ENCODE results near the gene VMO1.

Gene VMO1

DNA sequence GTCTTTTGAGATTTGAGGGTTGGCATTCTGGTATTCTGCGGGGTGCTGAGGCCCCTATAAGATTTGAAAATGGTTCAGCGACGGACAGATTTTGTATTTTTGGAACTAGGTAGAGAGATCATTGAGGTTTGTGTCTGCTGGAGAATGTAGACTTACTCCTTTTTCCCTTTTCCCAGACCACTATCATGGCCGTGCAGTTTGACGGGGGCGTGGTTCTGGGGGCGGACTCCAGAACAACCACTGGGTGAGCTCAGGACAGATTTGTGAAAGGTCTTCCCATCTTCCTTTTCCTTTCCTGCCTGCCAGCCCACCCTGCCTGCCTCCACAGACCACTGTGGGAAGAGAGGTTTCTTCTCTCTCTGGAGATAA lies 10.4 kb upstream of the VMO1 start:
- DNase-seq: no peak

DNA sequence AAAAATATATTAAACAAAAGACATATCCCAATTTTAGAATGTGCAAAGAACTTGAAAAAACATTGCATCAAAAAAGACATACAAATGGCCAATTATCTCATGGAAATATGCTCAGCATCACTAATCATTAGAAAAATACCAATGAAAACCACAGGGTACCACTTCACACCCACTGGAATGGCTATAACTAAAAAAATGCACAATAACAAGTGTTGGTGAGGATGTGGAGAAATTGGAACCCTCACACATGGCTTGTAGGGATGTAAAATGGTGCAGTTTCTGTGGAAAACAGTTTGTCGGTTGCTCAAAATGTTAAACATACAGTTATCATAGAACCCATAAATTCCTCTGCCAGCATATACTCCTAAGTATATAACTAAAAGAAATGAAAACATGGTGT lies 9.0 kb upstream of the VMO1 start:
- DNase-seq: no peak

DNA sequence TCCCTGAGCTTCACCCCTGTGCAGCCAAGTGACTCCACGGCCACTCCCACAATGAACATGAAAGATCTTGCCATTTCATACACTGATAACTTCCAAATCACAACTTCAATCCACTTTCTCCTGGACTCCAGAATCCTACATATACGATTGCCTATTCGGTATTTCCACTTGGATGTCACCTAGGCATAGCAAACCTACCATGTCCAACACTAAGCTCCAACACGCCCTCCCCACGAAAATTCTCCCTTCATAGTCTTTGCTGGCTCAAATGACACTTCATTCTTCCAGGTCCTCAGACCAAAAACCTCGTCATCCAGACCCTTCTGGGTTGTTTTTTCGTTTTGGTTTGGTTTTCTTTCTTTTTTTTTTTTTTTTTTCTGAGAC lies 4.5 kb upstream of the VMO1 start:
- no peak for DNase-seq

DNA sequence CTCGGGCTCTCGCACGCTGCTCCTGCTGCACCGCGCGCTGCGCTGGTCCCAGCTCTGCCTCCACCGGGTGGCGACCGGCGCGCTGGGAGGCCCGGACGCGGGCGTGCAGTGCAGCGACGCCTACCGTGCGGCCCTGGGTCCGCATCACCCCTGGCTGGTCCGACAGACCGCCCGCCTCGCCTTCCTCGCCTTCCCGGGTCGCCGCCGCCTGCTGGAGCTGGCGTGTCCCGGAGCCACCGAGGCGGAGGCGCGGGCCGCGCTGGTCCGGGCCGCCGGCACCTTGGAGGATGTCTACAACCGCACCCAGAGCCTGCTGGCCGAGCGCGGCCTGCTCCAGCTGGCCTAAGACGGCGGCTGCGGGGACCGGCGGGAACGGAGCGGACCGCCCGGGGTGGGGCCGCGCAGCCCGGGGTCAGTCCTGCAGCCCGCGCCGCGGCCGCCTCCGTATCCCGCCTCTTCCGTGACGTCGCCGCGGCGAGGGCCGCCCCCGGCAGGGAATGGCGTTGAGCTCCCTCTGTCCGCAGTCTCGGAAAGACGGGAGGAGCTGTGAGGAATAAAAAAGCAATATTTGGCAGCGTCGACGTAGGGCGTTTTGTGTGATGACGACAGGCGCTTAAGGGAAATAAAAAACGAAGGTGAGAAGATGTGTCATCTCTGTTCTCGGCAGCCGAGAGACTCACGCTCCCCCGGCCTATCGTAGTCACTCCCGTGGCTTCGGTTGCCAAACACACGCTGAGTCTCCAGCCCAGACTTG lies 4.0 kb upstream of the VMO1 start:
- peak; percentile 41 for DNase-seq

DNA sequence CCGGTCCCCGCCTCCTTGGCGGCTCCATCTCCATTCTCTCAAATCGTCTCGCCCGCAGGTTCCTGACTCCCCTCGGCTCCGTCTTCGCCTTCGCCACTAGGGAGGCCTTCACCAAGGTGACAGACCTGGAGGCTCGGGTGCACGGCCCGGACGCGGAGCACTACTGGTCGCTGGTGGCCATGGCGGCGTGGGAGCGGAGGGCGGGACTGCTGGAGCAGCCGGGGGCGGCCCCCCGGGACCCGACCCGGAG lies 3.5 kb upstream of the VMO1 start:
- DNase-seq: no peak

DNA sequence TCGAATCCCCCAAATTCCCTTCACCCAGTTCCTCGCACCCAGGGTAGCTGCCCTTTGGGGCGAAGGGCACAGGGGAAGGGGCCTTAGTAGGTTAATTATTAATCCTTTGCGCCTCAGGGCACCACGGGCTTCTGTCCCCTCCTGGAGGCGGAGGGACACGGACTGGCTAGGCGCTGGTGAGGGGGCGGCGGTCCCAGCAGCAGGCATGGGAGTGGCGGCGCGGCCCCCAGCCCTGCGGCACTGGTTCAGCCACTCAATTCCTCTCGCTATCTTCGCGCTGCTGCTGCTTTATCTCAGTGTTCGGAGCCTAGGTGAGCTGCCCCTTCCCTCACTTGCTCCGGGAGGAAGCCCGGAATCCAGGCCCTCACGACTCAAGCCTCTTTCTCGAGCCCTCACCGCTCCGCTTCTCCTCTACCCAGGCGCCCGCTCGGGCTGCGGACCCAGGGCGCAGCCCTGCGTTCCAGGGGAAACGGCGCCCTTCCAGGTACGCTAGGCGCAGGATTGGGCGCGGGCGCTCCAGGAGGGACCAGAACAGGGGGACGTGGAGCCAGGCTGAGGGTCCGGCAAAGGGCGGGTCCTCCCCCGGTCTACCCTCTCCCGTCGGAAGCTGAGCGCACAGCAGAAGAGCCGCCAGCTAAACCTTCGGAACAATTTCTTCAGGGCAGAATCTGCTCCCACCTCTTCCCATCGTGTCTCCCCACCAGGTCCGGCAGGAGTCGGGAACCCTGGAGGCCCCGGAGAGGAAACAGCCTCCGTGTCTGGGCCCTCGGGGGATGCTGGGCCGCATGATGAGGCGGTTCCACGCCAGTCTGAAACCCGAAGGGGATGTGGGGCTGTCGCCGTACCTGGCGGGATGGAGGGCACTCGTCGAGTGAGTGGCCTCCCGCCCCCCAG lies 2.9 kb upstream of the VMO1 start, which contains the start of gene GLTPD2:
Gene GLTPD2 (plus strand): TSS at position 158 of the 894 bp plus-strand sequence. CDS start 48 bp downstream, at position 206.
- no peak for DNase-seq

DNA sequence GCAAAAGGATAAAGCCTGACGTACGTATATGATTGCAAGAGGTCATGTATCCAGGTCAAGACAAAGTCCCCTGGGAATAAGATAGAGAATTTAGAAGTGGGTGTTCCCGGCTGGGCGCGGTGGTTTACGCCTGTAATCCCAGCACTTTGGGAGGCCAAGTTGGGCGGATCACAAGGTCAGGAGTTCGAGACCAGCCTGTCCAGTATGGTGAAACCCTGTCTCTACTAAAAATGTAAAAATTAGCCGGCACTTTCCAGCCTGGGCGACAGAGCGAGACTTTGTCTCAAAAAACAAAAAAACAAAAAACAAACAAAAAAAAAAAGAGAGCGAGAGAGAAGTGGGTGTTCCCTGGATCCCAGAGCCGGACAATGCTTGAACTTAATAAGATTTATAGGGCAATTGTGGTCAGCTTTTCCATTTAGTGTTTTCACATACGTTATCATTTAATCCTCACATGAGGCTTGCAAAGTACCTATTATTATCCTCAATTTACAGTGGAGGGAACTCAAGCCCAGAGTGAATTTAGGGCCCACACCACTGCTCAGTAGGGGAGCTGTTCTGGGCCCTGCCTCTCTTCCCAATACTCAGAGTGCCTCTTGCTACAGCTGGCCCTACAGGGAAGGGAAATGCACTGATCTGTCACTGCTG lies 2.1 kb upstream of the VMO1 start:
- no peak for DNase-seq

DNA sequence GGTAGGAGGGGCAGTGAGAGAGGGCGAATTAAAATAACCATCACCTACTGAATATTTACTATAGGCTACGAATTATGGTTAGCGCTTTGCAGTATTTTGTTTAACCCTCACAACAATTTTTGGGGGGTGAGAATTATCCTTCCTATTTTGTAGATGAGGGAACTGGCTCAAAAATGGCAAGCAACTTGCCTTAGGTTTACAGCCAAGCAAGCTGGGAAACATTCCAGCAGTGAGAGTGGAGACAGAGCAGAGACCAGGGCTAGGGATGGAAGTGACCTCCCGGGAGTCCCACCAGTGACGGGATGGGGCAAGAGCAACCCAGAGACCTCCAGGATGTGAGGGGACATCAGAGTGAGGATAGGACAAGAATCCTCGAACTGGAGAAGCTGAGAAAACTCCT lies 352 bp upstream of the VMO1 start:
- DNase-seq: no peak

DNA sequence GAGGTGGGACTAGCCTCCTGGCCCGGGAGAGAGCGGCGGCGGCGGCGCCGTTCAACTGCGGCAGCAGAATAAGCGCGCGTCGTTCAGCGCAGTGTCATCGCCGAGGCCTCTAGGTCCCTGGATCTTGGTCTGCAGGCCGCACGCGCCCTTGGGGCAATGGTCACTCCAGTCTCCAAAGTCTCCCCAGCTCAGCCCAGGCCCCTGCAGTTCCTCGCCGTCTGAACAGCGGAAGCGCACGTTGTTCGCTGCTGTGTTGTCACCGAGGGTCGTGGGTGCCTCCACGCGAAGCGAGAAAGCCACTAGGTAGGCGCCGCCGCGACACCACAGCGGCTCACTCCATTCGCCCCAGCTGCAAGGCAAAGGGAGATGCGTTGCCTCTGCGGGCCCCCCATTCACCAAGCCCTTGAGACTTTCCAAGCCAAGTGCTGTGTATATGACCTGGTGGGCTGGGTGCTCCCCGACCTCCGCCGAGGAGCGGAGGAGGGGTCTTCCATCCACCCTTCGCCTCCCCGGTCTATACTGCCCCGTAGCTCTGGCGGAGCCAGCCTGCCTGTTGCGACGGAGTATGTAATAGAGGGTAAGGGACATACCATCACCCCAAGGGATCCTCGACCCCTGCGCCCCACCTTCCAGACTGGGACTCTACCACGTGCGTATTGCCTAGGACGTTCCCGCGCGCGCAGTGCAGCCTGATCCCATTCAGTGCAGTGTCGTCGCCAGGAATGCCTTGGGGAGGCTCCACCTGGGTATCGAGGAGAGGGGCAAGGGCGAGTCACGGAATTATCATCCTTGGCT lies 656 bp downstream of the VMO1 start:
- DNase-seq: no peak

DNA sequence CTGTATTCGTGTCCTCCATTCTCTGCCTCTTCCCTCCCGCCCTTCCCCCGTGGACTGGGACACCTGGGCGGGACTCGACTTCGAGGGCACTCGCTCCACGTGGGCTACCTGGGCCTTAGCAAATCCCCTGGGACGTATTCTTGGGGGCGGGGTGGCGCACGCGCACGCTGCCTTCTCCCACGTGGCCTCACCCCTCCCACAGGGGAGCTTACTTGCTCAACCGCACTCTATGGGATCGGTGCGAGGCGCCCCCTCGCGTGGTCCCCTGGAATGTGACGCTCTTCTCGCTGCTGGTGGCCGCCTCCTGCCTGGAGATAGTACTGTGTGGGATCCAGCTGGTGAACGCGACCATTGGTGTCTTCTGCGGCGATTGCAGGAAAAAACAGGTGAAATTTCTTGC lies 3.5 kb downstream of the VMO1 start:
- no peak for DNase-seq

DNA sequence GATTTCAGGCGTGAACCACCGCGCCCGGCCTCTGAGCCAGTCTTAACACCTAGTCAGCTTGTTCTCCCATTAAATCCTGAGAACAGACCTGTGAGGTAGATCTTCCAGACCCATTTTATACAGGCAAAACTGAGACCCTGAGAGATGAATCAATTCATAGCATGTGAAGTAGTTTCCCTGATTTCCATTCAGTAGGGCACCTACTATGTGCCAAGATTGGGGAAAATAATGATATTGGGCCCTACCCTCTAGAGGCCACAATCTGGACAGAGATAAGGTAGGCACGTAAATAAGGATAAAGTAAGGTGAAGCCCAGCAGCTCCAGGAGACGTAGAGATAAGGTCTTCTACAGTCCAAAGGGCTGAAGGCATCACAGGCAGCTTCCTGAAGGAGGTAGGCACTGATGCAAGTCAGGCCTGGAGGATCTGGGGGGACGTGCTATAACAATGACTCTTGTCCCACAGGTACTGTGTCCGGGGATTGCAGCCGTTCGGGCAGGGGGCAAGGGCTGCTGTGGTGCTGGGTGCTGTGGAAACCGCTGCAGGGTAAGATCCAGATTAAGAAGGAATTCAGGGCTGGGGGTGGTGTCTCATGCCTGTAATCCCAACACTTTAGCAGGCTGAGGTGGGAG lies 5.7 kb downstream of the VMO1 start:
- no peak for DNase-seq

DNA sequence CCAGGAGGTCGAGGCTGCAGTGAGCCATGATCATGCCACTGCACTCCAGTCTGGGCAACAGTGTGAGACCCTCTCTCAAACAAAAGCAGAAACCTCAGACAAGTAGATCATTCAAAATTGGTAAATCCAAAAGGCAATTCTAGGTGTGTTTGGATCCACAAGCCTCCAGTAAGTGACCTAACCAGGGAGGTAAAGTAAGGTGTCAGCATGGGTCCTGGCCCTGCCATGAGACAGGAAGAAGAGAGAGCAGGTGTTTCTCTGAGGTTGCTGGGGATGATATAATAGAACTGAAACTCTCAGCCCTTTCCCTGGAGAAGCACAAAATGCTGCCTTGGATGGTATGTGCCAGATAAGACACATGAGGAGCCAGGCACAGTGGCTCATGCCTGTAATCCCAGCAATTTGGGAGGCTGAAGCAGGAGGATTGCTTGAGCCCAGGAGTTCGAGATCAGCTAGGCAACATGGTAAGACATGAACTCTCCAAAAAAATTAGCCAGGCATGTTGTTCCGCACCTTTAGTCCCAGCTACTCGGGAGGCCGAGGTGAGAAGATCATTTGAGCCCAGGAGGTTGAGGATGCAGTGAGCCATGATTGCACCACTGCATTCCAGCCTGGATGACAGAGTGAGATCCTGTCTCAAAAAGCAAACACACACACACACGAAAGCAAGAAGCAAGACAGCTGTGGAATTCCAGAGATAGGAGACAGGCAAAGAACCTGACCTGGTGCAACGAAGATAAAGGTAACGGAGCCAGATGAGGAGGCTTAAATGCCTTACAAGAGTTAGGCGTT lies 8.0 kb downstream of the VMO1 start:
- no peak for DNase-seq

DNA sequence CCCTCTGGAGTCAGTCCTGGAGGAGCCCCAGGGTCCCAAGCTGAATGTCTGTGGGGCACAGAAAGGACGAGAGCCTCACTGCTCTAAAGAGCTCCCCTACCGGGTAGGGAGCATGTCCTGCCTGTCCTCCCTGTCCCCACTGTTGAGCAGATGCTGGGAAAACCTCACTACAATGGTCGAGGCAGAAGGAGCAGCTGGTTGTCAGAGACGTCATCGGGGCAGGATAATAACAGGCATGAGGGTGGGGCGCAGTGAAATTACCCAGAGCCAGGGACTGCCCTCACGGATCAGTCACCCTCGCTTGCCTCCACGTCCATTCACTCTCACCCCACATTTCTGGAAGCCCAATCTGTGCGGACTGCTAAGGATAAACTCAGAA lies 13.9 kb downstream of the VMO1 start:
- no peak for DNase-seq

DNA sequence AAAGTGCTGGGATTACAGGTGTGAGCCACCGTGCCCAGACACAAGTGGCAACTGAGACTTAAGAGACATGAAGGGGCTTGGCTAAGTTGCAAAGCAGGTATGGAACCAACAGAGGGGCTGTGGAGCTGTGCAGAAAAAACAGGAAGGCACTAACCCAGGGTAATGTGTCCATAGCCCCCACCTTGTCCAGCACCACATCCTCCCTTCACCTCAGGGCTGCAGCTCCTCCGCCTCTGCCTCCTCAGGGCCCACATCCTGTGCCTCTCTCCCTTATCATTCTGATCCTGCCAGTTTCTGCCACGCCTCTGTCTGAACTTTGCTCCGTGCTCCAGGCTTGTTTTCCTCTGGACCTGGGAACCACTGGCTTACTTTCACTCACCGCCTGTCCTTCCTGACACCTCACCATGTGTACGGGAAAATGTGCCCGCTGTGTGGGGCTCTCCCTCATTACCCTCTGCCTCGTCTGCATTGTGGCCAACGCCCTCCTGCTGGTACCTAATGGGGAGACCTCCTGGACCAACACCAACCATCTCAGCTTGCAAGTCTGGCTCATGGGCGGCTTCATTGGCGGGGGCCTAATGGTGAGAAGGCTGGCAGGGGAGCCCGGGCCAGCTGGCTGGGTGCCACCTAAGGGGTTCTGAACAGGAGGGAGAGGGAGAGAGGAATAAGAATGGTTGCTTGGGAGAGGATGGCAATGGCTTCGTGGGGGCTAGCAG lies 14.5 kb downstream of the VMO1 start, which contains the start of gene TM4SF5:
Gene TM4SF5 (plus strand): TSS at position 368 of the 716 bp plus-strand sequence. CDS start 37 bp downstream, at position 405.
- no peak for DNase-seq

DNA sequence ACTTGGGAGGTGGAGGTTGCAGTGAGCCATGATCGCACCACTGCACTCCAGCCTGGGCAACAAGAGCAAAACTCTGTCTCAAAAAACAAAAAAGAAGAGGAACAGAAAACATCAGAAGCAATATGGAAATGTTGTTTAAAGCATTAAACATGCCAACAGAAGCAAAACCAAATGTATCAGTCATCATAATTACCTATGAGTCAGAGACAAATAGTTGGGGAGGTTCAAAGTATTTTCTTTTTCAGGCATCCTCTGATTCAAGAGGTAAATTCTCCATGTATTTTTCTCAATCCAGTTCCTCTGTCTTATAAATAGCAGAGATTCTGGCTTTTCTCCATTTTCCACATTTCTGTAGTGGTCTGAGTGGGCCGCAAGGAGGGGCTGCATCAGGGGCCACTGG lies 16.5 kb downstream of the VMO1 start:
- DNase-seq: no peak

DNA sequence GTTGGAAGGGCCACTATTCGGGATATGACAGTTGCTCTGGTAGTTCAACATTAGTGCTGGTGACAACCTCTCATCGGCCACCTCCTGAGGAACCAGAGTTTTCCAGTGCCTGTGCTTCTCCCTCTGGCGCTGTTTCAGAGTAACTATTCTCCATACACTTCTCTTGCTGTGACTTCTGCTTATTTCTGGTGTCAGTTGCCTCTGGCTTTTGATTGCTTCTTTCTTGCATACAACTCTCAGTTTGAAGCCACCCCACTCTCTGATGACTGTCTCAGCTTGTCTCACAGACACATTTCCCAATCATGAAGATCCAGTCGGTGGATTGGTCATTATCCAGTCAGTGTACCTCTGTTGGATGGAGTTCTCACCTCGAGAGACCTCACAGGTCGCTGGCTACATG lies 17.9 kb downstream of the VMO1 start:
- no peak for DNase-seq

DNA sequence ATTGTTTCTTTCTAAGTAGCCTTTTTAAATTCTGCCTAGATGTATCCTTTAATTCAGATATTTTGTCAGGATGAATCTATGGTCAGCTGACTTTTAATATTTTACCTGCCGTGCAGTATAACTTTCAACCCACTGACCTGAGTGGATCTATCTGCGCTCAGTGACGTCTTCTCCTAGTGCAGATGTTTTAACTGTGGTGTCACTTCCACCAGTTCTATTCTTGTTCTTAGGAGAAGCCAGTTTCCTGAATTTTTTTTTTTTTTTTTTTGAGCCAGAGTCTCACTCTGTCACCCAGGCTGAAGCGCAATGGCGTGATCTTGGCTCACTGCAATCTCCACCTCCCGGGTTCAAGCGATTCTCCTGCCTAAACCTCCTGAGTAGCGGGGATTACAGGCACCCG lies 19.4 kb downstream of the VMO1 start:
- DNase-seq: no peak

DNA sequence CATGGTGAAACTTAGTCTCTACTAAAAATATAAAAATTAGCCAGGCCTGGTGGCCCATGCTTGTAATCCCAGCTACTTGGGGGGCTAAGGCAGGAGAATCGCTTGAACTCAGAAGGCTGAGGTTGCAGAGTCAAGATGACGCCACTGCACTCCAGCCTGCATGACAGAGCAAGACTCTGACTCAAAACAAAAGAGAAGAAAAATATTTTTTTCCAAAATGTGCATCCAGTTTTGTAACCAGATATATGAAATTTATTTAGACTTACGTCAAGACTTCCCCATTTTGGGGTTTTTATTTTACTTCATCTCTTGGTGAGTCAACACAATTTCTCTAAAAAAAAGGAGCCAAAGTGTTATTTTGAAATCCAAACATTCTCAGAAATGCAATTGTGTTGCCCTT lies 20.0 kb downstream of the VMO1 start:
- no peak for DNase-seq

DNA sequence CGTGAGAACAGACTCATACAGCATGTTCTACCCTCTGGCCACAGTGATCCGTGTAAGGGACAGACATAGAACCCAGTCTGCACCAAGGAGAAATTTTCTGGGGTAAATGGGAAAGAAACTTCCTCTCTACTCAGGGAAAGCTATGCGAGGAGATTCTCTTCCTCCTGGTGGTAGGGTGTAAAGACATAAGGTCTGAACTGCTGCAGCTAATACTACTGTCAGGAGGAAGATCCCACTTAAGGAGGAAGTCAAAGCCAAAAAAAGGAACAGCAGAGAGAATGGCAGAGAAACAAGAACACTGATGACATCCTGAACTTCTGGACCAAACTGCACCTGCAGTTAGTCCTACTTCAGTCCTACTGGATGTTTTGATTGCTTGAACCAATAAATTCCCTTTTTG lies 21.6 kb downstream of the VMO1 start:
- no peak for DNase-seq

DNA sequence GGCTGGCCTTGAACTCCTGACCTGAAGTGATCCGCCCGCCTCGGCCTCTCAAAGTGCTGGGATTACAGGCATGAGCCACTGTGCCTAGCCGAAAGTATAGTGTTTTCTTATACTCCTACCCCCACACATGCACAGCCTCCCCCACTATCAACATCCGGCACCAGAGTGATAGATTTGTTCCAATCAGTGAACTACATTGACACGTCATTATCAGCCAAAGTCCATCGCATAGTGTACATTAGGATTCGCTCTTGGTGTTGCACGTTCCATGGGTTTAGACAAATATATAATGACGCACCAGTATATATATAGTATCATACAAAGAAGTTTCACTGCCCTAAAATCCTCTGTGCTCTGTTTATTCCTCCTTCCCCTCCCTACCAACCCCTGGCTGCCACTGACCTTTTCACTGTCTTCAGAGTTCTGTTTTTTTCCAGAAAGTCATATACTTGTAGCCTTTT lies 26.4 kb downstream of the VMO1 start:
- no peak for DNase-seq

DNA sequence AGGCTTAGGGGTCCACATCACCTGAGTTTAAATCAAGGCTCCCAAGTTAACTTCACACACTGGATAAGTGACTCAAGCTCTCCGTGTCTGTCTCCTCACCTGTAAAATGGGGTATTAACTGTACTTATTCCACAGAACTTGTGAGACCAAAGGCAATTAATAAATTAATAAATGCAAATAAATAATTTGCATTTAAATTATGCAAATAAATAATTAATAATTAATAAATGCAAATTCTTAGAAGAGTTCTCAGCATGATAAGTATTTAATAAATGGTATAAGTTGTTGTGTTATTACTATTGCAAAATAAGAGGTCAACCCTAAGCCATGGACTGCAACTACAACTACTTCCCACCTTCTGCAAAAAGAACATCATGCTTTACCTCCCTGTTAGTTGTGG lies 32.8 kb downstream of the VMO1 start:
- DNase-seq: no peak
